IMR-90 (cell line): ENCODE measurements around the gene TRO. TPM values are rescaled to one million over a fixed set of nuclear protein-coding genes. Genes with fewer than 3 reads are reported as not detected.

Experiments
- ATAC-seq: fragments of 200-7000 bp; cut with Tn5 transposase; 2 replicates; pipeline ENCODE4 v1.9.1; 2020; ENCODE audit warnings: low read depth, mild to moderate bottlenecking, moderate library complexity
- BruUV-seq: library from RNA; stranded (reverse); fragments of 400-500 nt; replicated peaks from 2 replicates; lab custom pipeline; 2021; lab: Mats Ljungman, UMichigan
- CTCF ChIA-PET: fragments of 300-600 bp; formaldehyde crosslinking; extraction: SDS; loops from one replicate; lab custom pipeline; 2021; ENCODE audit warnings: antibody characterized with exemption; lab: Yijun Ruan, JAX
- POLR2A ChIA-PET: fragments of 300-600 bp; sonication (Branson Sonifier 250); formaldehyde crosslinking; loops from one replicate; lab custom pipeline; 2022; ENCODE audit warnings: antibody characterized with exemption; ENCODE audit not compliant: unreplicated experiment; lab: Charles Lee
- DNase-seq: peaks from one replicate; pipeline ENCODE4 v3.0.0; 2013
- H2AFZ ChIP-seq: replicated peaks from 2 replicates; pipeline ENCODE3; 2013; ENCODE audit warnings: low read length, mild to moderate bottlenecking; ENCODE audit not compliant: poor library complexity
- H2AK5ac ChIP-seq: 2 replicates; pipeline ENCODE4 v1.6.1; 2013; ENCODE audit warnings: low read depth, low read length, inconsistent platforms
- H2AK9ac ChIP-seq: replicated peaks from 2 replicates; pipeline ENCODE3; 2013; ENCODE audit warnings: mild to moderate bottlenecking, low read depth, low read length, moderate library complexity; ENCODE audit not compliant: poor library complexity
- H2BK120ac ChIP-seq: 2 replicates; pipeline ENCODE4 v1.6.1; 2013; ENCODE audit warnings: low read depth, low read length, inconsistent platforms
- H2BK15ac ChIP-seq: 3 replicates; pipeline ENCODE4 v1.6.1; 2013; ENCODE audit warnings: low read depth, low read length, inconsistent platforms
- H2BK20ac ChIP-seq: 2 replicates; pipeline ENCODE4 v1.6.1; 2013; ENCODE audit warnings: low read depth, mild to moderate bottlenecking, inconsistent platforms, low read length, moderate library complexity
- H2BK5ac ChIP-seq: 2 replicates; pipeline ENCODE4 v1.6.1; 2013; ENCODE audit warnings: mild to moderate bottlenecking, low read depth, low read length, inconsistent platforms; ENCODE audit not compliant: poor library complexity, severe bottlenecking
- H3K14ac ChIP-seq: replicated peaks from 2 replicates; pipeline ENCODE4 v1.6.1; 2013; ENCODE audit warnings: low read depth, low read length, inconsistent platforms
- H3K18ac ChIP-seq: 2 replicates; pipeline ENCODE4 v1.6.1; 2013; ENCODE audit warnings: low read depth, low read length, control low read depth
- H3K23ac ChIP-seq: 2 replicates; pipeline ENCODE4 v1.6.1; 2013; ENCODE audit warnings: low read depth, low read length, inconsistent platforms
- H3K27ac ChIP-seq: 2 replicates; pipeline ENCODE4 v1.5.1; 2013; ENCODE audit warnings: mild to moderate bottlenecking, control low read depth, low read length; ENCODE audit not compliant: insufficient read depth
- H3K27me3 ChIP-seq: 2 replicates; pipeline ENCODE4 v1.6.1; 2013; ENCODE audit warnings: low read length; ENCODE audit not compliant: control insufficient read depth, insufficient read depth
- H3K36me3 ChIP-seq: 2 replicates; pipeline ENCODE4 v1.6.1; 2013; ENCODE audit warnings: low read length, mixed read lengths; ENCODE audit not compliant: control insufficient read depth, insufficient read depth
- H3K4ac ChIP-seq: 2 replicates; pipeline ENCODE4 v1.6.1; 2013; ENCODE audit warnings: low read depth, low read length, inconsistent platforms
- H3K4me1 ChIP-seq: 2 replicates; pipeline ENCODE4 v1.6.1; 2013; ENCODE audit warnings: low read length, mixed read lengths; ENCODE audit not compliant: control insufficient read depth, insufficient read depth
- H3K4me2 ChIP-seq: 2 replicates; pipeline ENCODE4 v1.6.1; 2013; ENCODE audit warnings: low read depth, mild to moderate bottlenecking, control low read depth, low read length, moderate library complexity
- H3K4me3 ChIP-seq: 2 replicates; pipeline ENCODE4 v1.5.1; 2013; ENCODE audit warnings: low read depth, mild to moderate bottlenecking, control low read depth, low read length, moderate library complexity; ENCODE audit not compliant: insufficient read depth
- H3K56ac ChIP-seq: 2 replicates; pipeline ENCODE4 v1.6.1; 2013; ENCODE audit warnings: low read length, inconsistent platforms; ENCODE audit not compliant: insufficient read depth; ENCODE audit errors: extremely low read depth
- H3K79me1 ChIP-seq, 2 experiments: 2 replicates each; pipeline ENCODE4 v1.6.1; 2013; ENCODE audit warnings: low read length in 2 of 2, inconsistent platforms in 1 of 2, low read depth in 1 of 2
- H3K9ac ChIP-seq: 2 replicates; pipeline ENCODE4 v1.6.1; 2013; ENCODE audit warnings: low read depth, low read length, control low read depth
- H3K9me1 ChIP-seq: 2 replicates; pipeline ENCODE4 v1.6.1; 2013; ENCODE audit warnings: low read length, inconsistent platforms; ENCODE audit not compliant: insufficient read depth
- H3K9me3 ChIP-seq: 2 replicates; pipeline ENCODE4 v1.6.1; 2013; ENCODE audit warnings: low read length; ENCODE audit not compliant: control insufficient read depth, insufficient read depth
- H4K20me1 ChIP-seq: 2 replicates; pipeline ENCODE4 v1.6.1; 2013; ENCODE audit warnings: low read length, inconsistent platforms; ENCODE audit not compliant: insufficient read depth
- H4K5ac ChIP-seq: 2 replicates; pipeline ENCODE4 v1.6.1; 2013; ENCODE audit warnings: mild to moderate bottlenecking, low read depth, low read length, control low read depth
- H4K8ac ChIP-seq, 2 experiments: 2 replicates each; pipeline ENCODE4 v1.6.1; 2013; ENCODE audit warnings: low read depth in 2 of 2, low read length in 2 of 2, control low read depth in 1 of 2, inconsistent platforms in 1 of 2
- H4K91ac ChIP-seq: 2 replicates; pipeline ENCODE4 v1.6.1; 2013; ENCODE audit warnings: low read depth, low read length, inconsistent platforms; ENCODE audit not compliant: insufficient read depth
- CEBPB ChIP-seq: IDR thresholded peaks from 2 replicates; pipeline ENCODE4 v1.6.1; 2012; ENCODE audit warnings: low read depth, low read length, improper control_type of control experiment
- MAZ ChIP-seq: IDR thresholded peaks from 2 replicates; pipeline ENCODE4 v1.6.1; 2012; ENCODE audit warnings: low read depth, mild to moderate bottlenecking, low read length, improper control_type of control experiment, moderate library complexity, borderline replicate concordance
- POLR2A ChIP-seq: IDR thresholded peaks from 2 replicates; pipeline ENCODE4 v1.6.1; 2012; ENCODE audit warnings: mild to moderate bottlenecking, low read depth, low read length
- RAD21 ChIP-seq: IDR thresholded peaks from 2 replicates; pipeline ENCODE4 v1.6.1; 2012; ENCODE audit warnings: low read length, improper control_type of control experiment
- WGBS, 2 experiments: methylation state at CpG; one replicate each; pipeline versions ENCODE4 v1.1.5 to v1.1.7; 2013; ENCODE audit warnings: missing lambda C conversion rate in 2 of 2; ENCODE audit not compliant: insufficient read length in 1 of 2; ENCODE audit errors: extremely low coverage in 2 of 2; 5-methylcytosine and 5-hydroxymethylcytosine counted together
- dilution Hi-C: fragments of 300-500 bp; cut with HindIII; formaldehyde crosslinking; loops from one replicate; pipeline ENCODE4 v1.14.3; 2018; ENCODE audit warnings: low sequenced_read_pairs; ENCODE audit not compliant: unreplicated experiment
- in situ Hi-C: fragments of 300-500 bp; cut with MboI; formaldehyde crosslinking; loops from 3 replicates; pipeline ENCODE4 v1.14.3; 2019; ENCODE audit warnings: low sequenced_read_pairs, inconsistent platforms, mixed read lengths
- intact Hi-C: fragments of 100-400 bp; cut with micrococcal nuclease; formaldehyde crosslinking; loops from 2 replicates; pipeline ENCODE4 v1.10.0; 2022
- polyA plus RNA-seq, 3 experiments: library from polyadenylated mRNA; depleted of rRNA; stranded (reverse); fragments of >200 nt; gene quantifications; 2 replicates each; pipeline ENCODE4 v1.2.3, GENCODE V29; 2012; ENCODE audit warnings: low replicate concordance in 1 of 3
- total RNA-seq: library from RNA; depleted of rRNA; stranded (reverse); fragments of >200 nt; gene quantifications from 2 replicates; pipeline ENCODE4 v1.2.3, GENCODE V29; 2012
- TF ChIP-seq, protein P1 (sequence below): fragments of 150-350 bp; IDR thresholded peaks from 2 replicates; pipeline ENCODE4 v1.6.1; 2017; ENCODE audit warnings: mild to moderate bottlenecking, antibody characterized with exemption, low read length, low read depth
- TF ChIP-seq, protein P2 (sequence below): conservative IDR thresholded peaks from 2 replicates; pipeline ENCODE4 v1.5.1; 2012; ENCODE audit warnings: mild to moderate bottlenecking, low read depth, low read length, improper control_type of control experiment

Gene TRO
- total and polyA plus RNA-seq, 2 of the 4 experiments (the other 2 are of a cell fraction), result 35.1 to 54.2 TPM

DNA sequence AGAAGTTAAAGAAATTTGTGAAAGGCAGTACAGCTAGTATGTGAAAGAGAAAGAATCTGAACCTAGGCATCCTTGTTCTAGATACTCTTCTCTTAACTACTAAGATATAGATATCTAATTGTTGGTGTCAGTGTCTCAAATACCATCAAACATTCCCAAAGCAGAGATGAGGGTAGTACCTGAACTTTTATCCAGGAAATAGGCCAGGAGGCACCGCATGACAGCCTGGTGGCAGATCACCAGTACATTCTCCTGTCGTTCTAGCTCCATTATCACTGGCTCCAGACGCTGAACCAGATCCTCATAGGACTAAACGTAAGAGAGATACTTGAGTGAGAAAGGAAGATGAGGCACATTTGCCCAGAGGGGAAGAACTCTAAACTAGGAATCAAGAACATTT is 16.8 kb downstream of the TRO start:
- no peaks in the 10 kb centered on the region for H4K20me1 ChIP-seq
- no peak overlapping the region for H3K56ac ChIP-seq

More for the DNA sequence above, 16.8 kb downstream of the TRO start:
- Histone ChIP-seq H2BK15ac (no peak overlapping the region), H3K23ac (no peak overlapping the region), H4K5ac (no peak overlapping the region), H3K27me3 (0 out of 2 replicates have a peak, but pooled peaks cover 2% of the 10 kb centered on the region), H4K91ac (no peak overlapping the region), H2AK9ac (no peak overlapping the region), H3K4ac (no peak overlapping the region), H3K4me2 (no peak overlapping the region), H4K8ac (no peak overlapping the region), H3K27ac (no peak overlapping the region), H2BK5ac (no peak overlapping the region), H3K18ac (no peak overlapping the region), H3K9me1 (no peaks in the 10 kb centered on the region), H3K4me3 (no peak overlapping the region), H2BK120ac (no peak overlapping the region), H2AFZ (no peak overlapping the region), H3K9ac (no peak overlapping the region), H3K9me3 (no peaks in the 10 kb centered on the region), H3K14ac (no peak overlapping the region), H2AK5ac (no peak overlapping the region), H3K36me3 (no peaks in the 10 kb centered on the region), H2BK20ac (no peak overlapping the region), H3K79me1 (no peaks in the 10 kb centered on the region), H3K4me1 (no peaks in the 10 kb centered on the region)
- TF ChIP-seq MAZ (no peak), CEBPB (no peak), POLR2A (no peak), RAD21 (no peak)
- TF ChIP-seq, protein P1, sequence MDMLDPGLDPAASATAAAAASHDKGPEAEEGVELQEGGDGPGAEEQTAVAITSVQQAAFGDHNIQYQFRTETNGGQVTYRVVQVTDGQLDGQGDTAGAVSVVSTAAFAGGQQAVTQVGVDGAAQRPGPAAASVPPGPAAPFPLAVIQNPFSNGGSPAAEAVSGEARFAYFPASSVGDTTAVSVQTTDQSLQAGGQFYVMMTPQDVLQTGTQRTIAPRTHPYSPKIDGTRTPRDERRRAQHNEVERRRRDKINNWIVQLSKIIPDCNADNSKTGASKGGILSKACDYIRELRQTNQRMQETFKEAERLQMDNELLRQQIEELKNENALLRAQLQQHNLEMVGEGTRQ, result no peak
- TF ChIP-seq, protein P2, sequence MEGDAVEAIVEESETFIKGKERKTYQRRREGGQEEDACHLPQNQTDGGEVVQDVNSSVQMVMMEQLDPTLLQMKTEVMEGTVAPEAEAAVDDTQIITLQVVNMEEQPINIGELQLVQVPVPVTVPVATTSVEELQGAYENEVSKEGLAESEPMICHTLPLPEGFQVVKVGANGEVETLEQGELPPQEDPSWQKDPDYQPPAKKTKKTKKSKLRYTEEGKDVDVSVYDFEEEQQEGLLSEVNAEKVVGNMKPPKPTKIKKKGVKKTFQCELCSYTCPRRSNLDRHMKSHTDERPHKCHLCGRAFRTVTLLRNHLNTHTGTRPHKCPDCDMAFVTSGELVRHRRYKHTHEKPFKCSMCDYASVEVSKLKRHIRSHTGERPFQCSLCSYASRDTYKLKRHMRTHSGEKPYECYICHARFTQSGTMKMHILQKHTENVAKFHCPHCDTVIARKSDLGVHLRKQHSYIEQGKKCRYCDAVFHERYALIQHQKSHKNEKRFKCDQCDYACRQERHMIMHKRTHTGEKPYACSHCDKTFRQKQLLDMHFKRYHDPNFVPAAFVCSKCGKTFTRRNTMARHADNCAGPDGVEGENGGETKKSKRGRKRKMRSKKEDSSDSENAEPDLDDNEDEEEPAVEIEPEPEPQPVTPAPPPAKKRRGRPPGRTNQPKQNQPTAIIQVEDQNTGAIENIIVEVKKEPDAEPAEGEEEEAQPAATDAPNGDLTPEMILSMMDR, result no peak
- ATAC-seq, result no peak
- in situ Hi-C loops, result no loop called here
- no peak for DNase-seq
- dilution Hi-C loops, result no loop called here
- CTCF ChIA-PET, result no interaction called here
- intact Hi-C loops, result no loop called here
- BruUV-seq, result no TSS peak
- POLR2A ChIA-PET, result no interaction called here
- no CpG with 5 or more reads among the region's 4 CpGs for WGBS, 2 experiments
